Measurements from ENCODE around the gene NMT1. TPM values are rescaled to one million over a fixed set of nuclear protein-coding genes. Genes with fewer than 3 reads are reported as not detected.

Gene NMT1
- total RNA-seq, 1 donor, result 77.6 TPM

GRCh38 chr17:45112559-45113423, 51.7 kb downstream of the NMT1 start:
- no peak for DNase-seq (ENCODE audit: low read depth)
- no peak overlapping the region for H3K4me3 ChIP-seq (ENCODE audit: low read depth, low read length)
- TF ChIP-seq CTCF (IDR thresholded peaks at IDR 0.05; ENCODE audit: insufficient read depth, low read length), result no peak

GRCh38 chr17:45113424-45113754, 52.3 kb downstream of the NMT1 start:
- DNase-seq (ENCODE audit: low read depth), result no peak
- no peak for TF ChIP-seq CTCF (IDR thresholded peaks at IDR 0.05; ENCODE audit: insufficient read depth, low read length)
- H3K4me3 ChIP-seq (ENCODE audit: low read depth, low read length), result no peak overlapping the region

- DNase-seq (ENCODE audit: low read depth), result no peak
- no peak overlapping the region for H3K4me3 ChIP-seq (ENCODE audit: low read depth, low read length)
- TF ChIP-seq CTCF (IDR thresholded peaks at IDR 0.05; ENCODE audit: insufficient read depth, low read length), result no peak
Measured at GRCh38 chr17:45114117-45114932, 53.2 kb downstream of the NMT1 start.

GRCh38 chr17:45115015-45115625, 54.0 kb downstream of the NMT1 start:
- no peak for DNase-seq (ENCODE audit: low read depth)
- H3K4me3 ChIP-seq (ENCODE audit: low read depth, low read length), result no peak overlapping the region
- no peak for TF ChIP-seq CTCF (IDR thresholded peaks at IDR 0.05; ENCODE audit: insufficient read depth, low read length)

DNA sequence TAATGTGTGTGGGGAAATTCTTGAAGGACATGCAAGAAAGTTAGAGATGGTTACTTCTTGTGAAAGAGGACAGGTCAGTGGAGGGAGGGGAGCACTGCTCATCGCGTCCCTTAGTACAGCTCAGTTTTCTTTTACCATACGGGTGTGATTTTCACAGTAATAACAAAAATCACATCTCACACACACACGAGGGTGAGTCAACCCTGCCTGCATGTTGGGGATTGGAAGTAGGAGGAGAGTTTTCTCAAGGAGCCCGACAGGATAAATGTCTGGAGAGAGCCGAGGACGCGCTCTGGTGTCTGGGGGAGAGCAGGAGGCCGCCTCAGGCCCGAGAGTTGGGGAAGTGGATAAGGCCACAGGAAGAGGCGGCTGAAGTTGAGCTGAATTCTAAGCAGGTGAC, 54.8 kb downstream of the NMT1 start:
- H3K4me3 ChIP-seq (ENCODE audit: low read depth, low read length), result no peak overlapping the region
- DNase-seq (ENCODE audit: low read depth), result no peak
- no peak for TF ChIP-seq CTCF (IDR thresholded peaks at IDR 0.05; ENCODE audit: insufficient read depth, low read length)

DNA sequence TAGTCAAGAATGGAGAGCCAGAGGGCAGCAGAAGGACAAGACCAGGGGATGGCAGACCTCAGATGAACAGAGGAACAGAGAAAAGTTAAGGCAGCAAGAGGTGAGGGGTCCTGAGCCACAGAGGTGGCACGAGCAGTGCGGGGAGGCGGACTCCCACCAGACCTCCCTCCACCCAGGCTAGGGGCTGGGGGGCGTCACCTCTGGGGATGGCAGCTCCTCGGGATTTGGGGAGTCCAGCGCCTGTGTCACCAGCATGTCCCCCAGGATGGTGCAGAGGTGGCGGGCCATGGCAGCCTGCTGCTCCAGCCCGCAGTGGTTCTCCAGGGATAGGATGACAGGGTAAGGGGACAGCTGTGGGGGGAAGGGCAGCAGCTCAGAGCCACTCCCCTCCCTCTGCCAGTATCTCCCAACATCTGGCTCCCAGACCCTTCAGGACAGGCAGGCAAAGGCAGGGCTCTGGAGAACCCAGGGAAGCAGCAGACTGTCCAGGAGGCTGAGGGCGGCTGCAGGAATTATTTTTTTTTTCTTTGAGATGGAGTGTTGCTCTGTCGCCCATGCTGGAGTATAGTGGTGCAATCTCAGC, 55.4 kb downstream of the NMT1 start:
- DNase-seq (ENCODE audit: low read depth), result no peak
- H3K4me3 ChIP-seq (ENCODE audit: low read depth, low read length), result no peak overlapping the region
- no peak for TF ChIP-seq CTCF (IDR thresholded peaks at IDR 0.05; ENCODE audit: insufficient read depth, low read length)
